Measurements from ENCODE around the gene TFPT. TPM values are rescaled to one million over a fixed set of nuclear protein-coding genes. Genes with fewer than 3 reads are reported as not detected.

TFPT gene
- polyA plus RNA-seq, 1 experiment = 12.3 TPM

- no peaks in the 10 kb centered on the region for H3K27me3 ChIP-seq (ENCODE audit: control insufficient read depth, insufficient read depth, low read length)
- no peak overlapping the region for H3K4me3 ChIP-seq (ENCODE audit: low read depth, low read length)
- H3K27ac ChIP-seq (ENCODE audit: low read depth, low read length) = no peak overlapping the region
- no peak for DNase-seq (ENCODE audit: low read depth, low spot score)
- POLR2A ChIA-PET = no interaction called here
- no peak for TF ChIP-seq CTCF (IDR thresholded peaks at IDR 0.05; ENCODE audit: low read depth, low read length)
- H3K9me3 ChIP-seq (ENCODE audit: control insufficient read depth, insufficient read depth, low read length) = peaks cover 1% of the 10 kb centered on the region
- CTCF ChIA-PET = no interaction called here
Measured at GRCh38 chr19:54074851-54075250, 40.6 kb downstream of the TFPT start.

GRCh38 chr19:54073829-54074228 lies 41.6 kb downstream of the TFPT start:
- no peak overlapping the region for H3K4me3 ChIP-seq (ENCODE audit: low read depth, low read length)
- no peak for TF ChIP-seq CTCF (IDR thresholded peaks at IDR 0.05; ENCODE audit: low read depth, low read length)
- ChIA-PET POLR2A (no interaction called here), CTCF (no interaction called here)
- H3K9me3 ChIP-seq (ENCODE audit: control insufficient read depth, insufficient read depth, low read length) = peaks cover 6% of the 10 kb centered on the region
- no peak overlapping the region for H3K27ac ChIP-seq (ENCODE audit: low read depth, low read length)
- DNase-seq (ENCODE audit: low read depth, low spot score) = no peak
- H3K27me3 ChIP-seq (ENCODE audit: control insufficient read depth, insufficient read depth, low read length) = no peaks in the 10 kb centered on the region

GRCh38 chr19:54069470-54069869 lies 46.0 kb downstream of the TFPT start:
- ChIA-PET POLR2A (no interaction called here), CTCF (no interaction called here)
- no peaks in the 10 kb centered on the region for H3K27me3 ChIP-seq (ENCODE audit: control insufficient read depth, insufficient read depth, low read length)
- TF ChIP-seq CTCF (IDR thresholded peaks at IDR 0.05; ENCODE audit: low read depth, low read length) = no peak
- no peak for DNase-seq (ENCODE audit: low read depth, low spot score)
- H3K4me3 ChIP-seq (ENCODE audit: low read depth, low read length) = no peak overlapping the region
- H3K27ac ChIP-seq (ENCODE audit: low read depth, low read length) = no peak overlapping the region
- H3K9me3 ChIP-seq (ENCODE audit: control insufficient read depth, insufficient read depth, low read length) = peaks cover 6% of the 10 kb centered on the region

- Histone ChIP-seq H3K27me3 (ENCODE audit: control insufficient read depth, insufficient read depth, low read length) (no peaks in the 10 kb centered on the region), H3K9me3 (ENCODE audit: control insufficient read depth, insufficient read depth, low read length) (peaks cover 3% of the 10 kb centered on the region; the same call in 1 of the 2 replicates), H3K4me3 (ENCODE audit: low read depth, low read length) (no peak within 1 kb of the TSS), H3K27ac (ENCODE audit: low read depth, low read length) (no peak within 1 kb of the TSS)
- DNase-seq (ENCODE audit: low read depth, low spot score) = no peak
- CTCF ChIA-PET = no interaction called here
- POLR2A ChIA-PET = no interaction called here
- no peak for TF ChIP-seq CTCF (IDR thresholded peaks at IDR 0.05; ENCODE audit: low read depth, low read length)
Measured at GRCh38 chr19:54063350-54064116, 51.9 kb downstream of the TFPT start, which contains the start of gene VSTM1. Gene VSTM1 (minus strand): TSS chr19:54063897. CDS start chr19:54063777, 120 bp downstream.

GRCh38 chr19:54062643-54063042 lies 52.8 kb downstream of the TFPT start:
- ChIA-PET POLR2A (no interaction called here), CTCF (no interaction called here)
- no peaks in the 10 kb centered on the region for H3K27me3 ChIP-seq (ENCODE audit: control insufficient read depth, insufficient read depth, low read length)

More at GRCh38 chr19:54062643-54063042, 52.8 kb downstream of the TFPT start:
- Histone ChIP-seq H3K4me3 (ENCODE audit: low read depth, low read length) (no peak overlapping the region), H3K27ac (ENCODE audit: low read depth, low read length) (no peak overlapping the region), H3K9me3 (ENCODE audit: control insufficient read depth, insufficient read depth, low read length) (peaks cover 3% of the 10 kb centered on the region; the same call in 1 of the 2 replicates)
- DNase-seq (ENCODE audit: low read depth, low spot score) = no peak
- TF ChIP-seq CTCF (IDR thresholded peaks at IDR 0.05; ENCODE audit: low read depth, low read length) = no peak

All from AG04450 (cell line).